ENCODE data around the gene CD93.
A peak's percentile ranks its signal among the peaks of the same experiment; 100 is the strongest.

GRCh38 chr20:23050847-23051627, 35.1 kb downstream of the CD93 start:
- TF ChIP-seq CTCF (conservative IDR thresholded peaks at IDR 0.05 in 1 of 2, IDR thresholded peaks at IDR 0.05 in 1 of 2; ENCODE audit: extremely low read depth in 1 of 2, insufficient read depth in 1 of 2, low read depth in 1 of 2, low read length in 2 of 2) (peak; percentile 76 to 81), EZH2 (IDR thresholded peaks at IDR 0.05; ENCODE audit: borderline replicate concordance, low read length) (no peak)
